HG02759 (cell line): ENCODE measurements around the gene DNAJB6.
"Not testable (repeated sequence)": the region's sequence is repeated elsewhere in the genome, so short reads cannot be mapped to it uniquely, and the experiment has no call there.

ENCODE experiments used
- ATAC-seq: cut with Tn5 transposase; IDR thresholded peaks from one replicate; pipeline ENCODE4 v1.9.1; 2021; ENCODE audit warnings: mild to moderate bottlenecking, moderate library complexity; ENCODE audit not compliant: unreplicated experiment

Gene DNAJB6

GRCh38 chr7:157438121-157439025 lies 101.6 kb downstream of the DNAJB6 start:
- no peak for ATAC-seq

GRCh38 chr7:157439149-157439548 lies 102.3 kb downstream of the DNAJB6 start:
- no peak for ATAC-seq

- ATAC-seq, result no peak
Measured at GRCh38 chr7:157439761-157440160, 103.0 kb downstream of the DNAJB6 start.

GRCh38 chr7:157440346-157441022 lies 103.7 kb downstream of the DNAJB6 start:
- no peak for ATAC-seq

GRCh38 chr7:157441023-157441399 lies 104.2 kb downstream of the DNAJB6 start:
- no peak for ATAC-seq

- ATAC-seq, result no peak
Measured at GRCh38 chr7:157442456-157442855, 105.7 kb downstream of the DNAJB6 start.

- ATAC-seq, result no peak
Measured at GRCh38 chr7:157442993-157443831, 106.4 kb downstream of the DNAJB6 start.

- no peak for ATAC-seq
Measured at GRCh38 chr7:157444011-157444842, 107.4 kb downstream of the DNAJB6 start.

GRCh38 chr7:157444843-157445135 lies 108.0 kb downstream of the DNAJB6 start:
- no peak for ATAC-seq

GRCh38 chr7:157445246-157445955 lies 108.6 kb downstream of the DNAJB6 start:
- ATAC-seq, result no peak

- ATAC-seq, result no peak
Measured at GRCh38 chr7:157445956-157446295, 109.1 kb downstream of the DNAJB6 start.

GRCh38 chr7:157446322-157446721 lies 109.5 kb downstream of the DNAJB6 start:
- no peak for ATAC-seq

- not testable (repeated sequence) for ATAC-seq
Measured at GRCh38 chr7:157454003-157454402, 117.2 kb downstream of the DNAJB6 start.

- ATAC-seq, result no peak
Measured at GRCh38 chr7:157457355-157458253, 120.8 kb downstream of the DNAJB6 start.

GRCh38 chr7:157458254-157458633 lies 121.4 kb downstream of the DNAJB6 start:
- ATAC-seq, result no peak

- no peak for ATAC-seq
Measured at GRCh38 chr7:157459966-157460365, 123.2 kb downstream of the DNAJB6 start.

GRCh38 chr7:157460721-157461120 lies 123.9 kb downstream of the DNAJB6 start:
- ATAC-seq, result no peak

GRCh38 chr7:157461573-157462418 lies 125.0 kb downstream of the DNAJB6 start:
- no peak for ATAC-seq
